Psoas muscle (tissue), 8 donors: ENCODE measurements around the gene GOLT1B. TPM values are rescaled to one million over a fixed set of nuclear protein-coding genes. Genes with fewer than 3 reads are reported as not detected.

Source experiments
- ATAC-seq, 4 donors: fragments of 200-7000 bp; cut with Tn5 transposase; one replicate each; pipeline ENCODE4 v1.9.1; 2020; ENCODE audit warnings: moderate library complexity in 3 of 4, mild to moderate bottlenecking in 2 of 4
- DNase-seq, 2 donors: peaks; one replicate each; pipeline ENCODE4 v3.0.0-alpha.2; 2020
- H3K27ac ChIP-seq: fragments of 200-600 bp; one replicate; pipeline ENCODE4 v1.8.0; 2022
- H3K27me3 ChIP-seq, 3 donors: fragments of 200-600 bp in 1 of 3; one replicate each; pipeline versions ENCODE4 v1.6.1 to v1.8.0; 2013 to 2022; ENCODE audit warnings: low read length in 2 of 3, mild to moderate bottlenecking in 2 of 3, moderate library complexity in 1 of 3; ENCODE audit not compliant: insufficient read depth in 3 of 3
- H3K36me3 ChIP-seq, 2 donors: fragments of 200-600 bp in 1 of 2; one replicate each; pipeline versions ENCODE4 v1.6.1 to v1.8.0; 2013 to 2022; ENCODE audit warnings: low read depth in 1 of 2, mild to moderate bottlenecking in 1 of 2, moderate library complexity in 1 of 2; ENCODE audit not compliant: insufficient read depth in 1 of 2
- H3K4me1 ChIP-seq: fragments of 200-600 bp; one replicate; pipeline ENCODE4 v1.8.0; 2022
- H3K4me3 ChIP-seq: fragments of 200-600 bp; one replicate; pipeline ENCODE4 v1.8.0; 2022; ENCODE audit warnings: mild to moderate bottlenecking
- H3K9me3 ChIP-seq: fragments of 200-600 bp; one replicate; pipeline ENCODE4 v1.8.0; 2022
- WGBS, 3 donors: extraction: QIAGEN DNeasy Blood & Tissue Kit; methylation state at CpG; one replicate each; pipeline versions ENCODE4 v1.1.6 to v1.1.7; 2013; 5-methylcytosine and 5-hydroxymethylcytosine counted together
- intact Hi-C, 2 donors: fragments of 100-400 bp; cut with DNase I; formaldehyde crosslinking; loops; one replicate each; pipeline versions ENCODE4 v1.11.0 to v1.14.2; 2022
- polyA plus RNA-seq, 3 donors: library from polyadenylated mRNA; stranded (reverse); fragments of 200-250 nt; gene quantifications; one replicate each; pipeline ENCODE4 v1.2.3, GENCODE V29; 2013
- total RNA-seq, 4 donors: library from RNA; stranded (reverse); fragmentation: NEBNext Ultra II Directional in 2 of 4; extraction: Animal tissue kit (Norgen Biotek cat#: 25700) in 2 of 4; gene quantifications; one replicate each; pipeline versions ENCODE4 v1.2.1 to v1.2.4, GENCODE V29; 2021 to 2023
- TF ChIP-seq, protein P1 (sequence below): fragments of 200-600 bp; IDR thresholded peaks from one replicate; pipeline ENCODE4 v1.8.0; 2022; ENCODE audit warnings: antibody characterized with exemption
- donor health status: healthy with polysubstance abuse.
- donor health status: DM: no; HTN: no; CAD: no; lungs with moderate emphysema.
- donor health status: Bipolar disorder and iron deficiency.
- donor health status: healthy.
- donor health status: DM: yes; HTN: yes; CAD: no.
- donor health status: DM: no; HTN: no; CAD: no.
- donor health status: DM: no; HTN: no; CAD: no.
- donor health status: DM: yes; HTN: yes; CAD: no.

Gene GOLT1B
- total and polyA plus RNA-seq, 7 donors, result 14.0 to 62.2 (median 20.3) TPM

DNA sequence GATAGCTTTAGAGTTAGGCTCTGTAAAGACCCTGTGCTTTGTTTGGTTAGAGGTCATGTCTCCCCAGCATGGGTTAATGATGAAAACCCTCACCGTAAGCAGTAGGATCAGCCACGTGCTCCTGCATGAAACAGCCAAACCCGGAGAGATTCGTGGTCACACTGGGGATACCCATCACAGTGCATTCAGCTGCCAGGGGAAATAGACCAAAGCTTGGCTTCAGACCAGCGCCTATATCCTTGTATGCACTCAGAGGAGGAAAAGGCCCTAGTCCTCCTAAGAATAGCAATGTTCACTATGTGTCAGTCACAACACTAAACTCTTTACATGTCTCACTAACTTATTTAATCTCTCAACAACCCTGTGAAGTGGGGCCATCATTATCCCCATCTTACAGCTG, 40.8 kb downstream of the GOLT1B start:
- H3K4me3 ChIP-seq, result no peak overlapping the region
- DNase-seq (no peak), ATAC-seq (no peak)
- intact Hi-C loops, result no loop called here
- H3K9me3 ChIP-seq, result no peaks in the 10 kb centered on the region
- H3K27ac ChIP-seq, result no peak overlapping the region
- TF ChIP-seq, protein P1, sequence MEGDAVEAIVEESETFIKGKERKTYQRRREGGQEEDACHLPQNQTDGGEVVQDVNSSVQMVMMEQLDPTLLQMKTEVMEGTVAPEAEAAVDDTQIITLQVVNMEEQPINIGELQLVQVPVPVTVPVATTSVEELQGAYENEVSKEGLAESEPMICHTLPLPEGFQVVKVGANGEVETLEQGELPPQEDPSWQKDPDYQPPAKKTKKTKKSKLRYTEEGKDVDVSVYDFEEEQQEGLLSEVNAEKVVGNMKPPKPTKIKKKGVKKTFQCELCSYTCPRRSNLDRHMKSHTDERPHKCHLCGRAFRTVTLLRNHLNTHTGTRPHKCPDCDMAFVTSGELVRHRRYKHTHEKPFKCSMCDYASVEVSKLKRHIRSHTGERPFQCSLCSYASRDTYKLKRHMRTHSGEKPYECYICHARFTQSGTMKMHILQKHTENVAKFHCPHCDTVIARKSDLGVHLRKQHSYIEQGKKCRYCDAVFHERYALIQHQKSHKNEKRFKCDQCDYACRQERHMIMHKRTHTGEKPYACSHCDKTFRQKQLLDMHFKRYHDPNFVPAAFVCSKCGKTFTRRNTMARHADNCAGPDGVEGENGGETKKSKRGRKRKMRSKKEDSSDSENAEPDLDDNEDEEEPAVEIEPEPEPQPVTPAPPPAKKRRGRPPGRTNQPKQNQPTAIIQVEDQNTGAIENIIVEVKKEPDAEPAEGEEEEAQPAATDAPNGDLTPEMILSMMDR, result no peak
- no peaks in the 10 kb centered on the region for H3K27me3 ChIP-seq
- H3K4me1 ChIP-seq, result peaks cover 6% of the 10 kb centered on the region
- peaks cover 0 to 9% of the 10 kb centered on the region in 2 donors for H3K36me3 ChIP-seq
- 22 to 43% (median 29%) methylated on average over 5 of the region's 5 CpGs for WGBS, 3 donors

- Histone ChIP-seq H3K4me3 (no peak overlapping the region), H3K27me3 (no peaks in the 10 kb centered on the region), H3K4me1 (peaks cover 6% of the 10 kb centered on the region), H3K36me3 (peaks cover 0 to 4% of the 10 kb centered on the region in 2 donors), H3K27ac (no peak overlapping the region), H3K9me3 (no peaks in the 10 kb centered on the region)
- DNase-seq (no peak), ATAC-seq (no peak)
- intact Hi-C loops, result no loop called here
- TF ChIP-seq, protein P1, result no peak
Measured at GRCh38 chr12:21543151-21543550, 41.6 kb downstream of the GOLT1B start.

- Histone ChIP-seq H3K4me3 (no peak overlapping the region), H3K27ac (no peak overlapping the region), H3K4me1 (peaks cover 15% of the 10 kb centered on the region), H3K36me3 (peaks cover 0 to 1% of the 10 kb centered on the region in 2 donors), H3K9me3 (no peaks in the 10 kb centered on the region), H3K27me3 (no peaks in the 10 kb centered on the region)
- DNase-seq, result no peak
- ATAC-seq, result no peak
- intact Hi-C loops, result no loop called here
- 90 to 96% (median 91%) methylated on average over 2 of the region's 2 CpGs for WGBS, 3 donors
- TF ChIP-seq, protein P1, result no peak
Measured at GRCh38 chr12:21545557-21545956, 44.0 kb downstream of the GOLT1B start.

GRCh38 chr12:21546716-21547115, 45.1 kb downstream of the GOLT1B start:
- no peak overlapping the region for H3K27ac ChIP-seq
- no peak overlapping the region for H3K4me3 ChIP-seq
- DNase-seq (no peak), ATAC-seq (no peak)
- H3K27me3 ChIP-seq, result no peaks in the 10 kb centered on the region
- no peaks in the 10 kb centered on the region for H3K9me3 ChIP-seq
- H3K4me1 ChIP-seq, result peaks cover 18% of the 10 kb centered on the region
- no peaks in the 10 kb centered on the region for H3K36me3 ChIP-seq
- TF ChIP-seq, protein P1, result no peak
- WGBS, 3 donors, result 0 to 9% (median 0%) methylated on average over 1 of the region's 1 CpG
- intact Hi-C loops, result no loop called here

- no peak overlapping the region for H3K27ac ChIP-seq
- ATAC-seq, result no peak
- no peak overlapping the region for H3K4me3 ChIP-seq
- intact Hi-C loops, result no loop called here
- 86 to 100% (median 91%) methylated on average over 1 of the region's 1 CpG for WGBS, 3 donors
- H3K4me1 ChIP-seq, result peaks cover 21% of the 10 kb centered on the region
- H3K27me3 ChIP-seq, result no peaks in the 10 kb centered on the region
- H3K36me3 ChIP-seq, result no peaks in the 10 kb centered on the region
- H3K9me3 ChIP-seq, result no peaks in the 10 kb centered on the region
- DNase-seq, result no peak
- TF ChIP-seq, protein P1, result no peak
Measured at GRCh38 chr12:21547437-21547836, 45.8 kb downstream of the GOLT1B start.
